Mesodermal cell (in vitro differentiated cells): ENCODE data around the gene GAMT.

Source experiments
- H3K27ac ChIP-seq: 2 replicates; pipeline ENCODE4 v1.7.0; 2013; ENCODE audit warnings: mild to moderate bottlenecking, low read depth, low read length, moderate library complexity; ENCODE audit not compliant: severe bottlenecking
- H3K36me3 ChIP-seq: 2 replicates; pipeline ENCODE4 v1.7.1; 2013; ENCODE audit warnings: mild to moderate bottlenecking, low read length, moderate library complexity; ENCODE audit not compliant: control insufficient read depth, insufficient read depth
- H3K4me1 ChIP-seq: one replicate; pipeline ENCODE4 v1.7.1; 2013; ENCODE audit warnings: mild to moderate bottlenecking, low read length; ENCODE audit not compliant: insufficient read depth, control insufficient read depth, poor library complexity, severe bottlenecking
- H3K4me3 ChIP-seq: 2 replicates; pipeline ENCODE4 v1.7.0; 2013; ENCODE audit warnings: low read length, control low read depth, mild to moderate bottlenecking; ENCODE audit not compliant: insufficient read depth, poor library complexity, severe bottlenecking; ENCODE audit errors: extremely low read depth
- H3K9me3 ChIP-seq: 2 replicates; pipeline ENCODE4 v1.7.1; 2013; ENCODE audit warnings: mild to moderate bottlenecking, low read length, moderate library complexity; ENCODE audit not compliant: control insufficient read depth
- WGBS, 2 experiments: methylation state at CpG; one replicate each; pipeline ENCODE4 v1.1.5; 2013; ENCODE audit warnings: missing lambda C conversion rate in 2 of 2; ENCODE audit not compliant: insufficient coverage in 2 of 2; 5-methylcytosine and 5-hydroxymethylcytosine counted together

Gene GAMT

DNA sequence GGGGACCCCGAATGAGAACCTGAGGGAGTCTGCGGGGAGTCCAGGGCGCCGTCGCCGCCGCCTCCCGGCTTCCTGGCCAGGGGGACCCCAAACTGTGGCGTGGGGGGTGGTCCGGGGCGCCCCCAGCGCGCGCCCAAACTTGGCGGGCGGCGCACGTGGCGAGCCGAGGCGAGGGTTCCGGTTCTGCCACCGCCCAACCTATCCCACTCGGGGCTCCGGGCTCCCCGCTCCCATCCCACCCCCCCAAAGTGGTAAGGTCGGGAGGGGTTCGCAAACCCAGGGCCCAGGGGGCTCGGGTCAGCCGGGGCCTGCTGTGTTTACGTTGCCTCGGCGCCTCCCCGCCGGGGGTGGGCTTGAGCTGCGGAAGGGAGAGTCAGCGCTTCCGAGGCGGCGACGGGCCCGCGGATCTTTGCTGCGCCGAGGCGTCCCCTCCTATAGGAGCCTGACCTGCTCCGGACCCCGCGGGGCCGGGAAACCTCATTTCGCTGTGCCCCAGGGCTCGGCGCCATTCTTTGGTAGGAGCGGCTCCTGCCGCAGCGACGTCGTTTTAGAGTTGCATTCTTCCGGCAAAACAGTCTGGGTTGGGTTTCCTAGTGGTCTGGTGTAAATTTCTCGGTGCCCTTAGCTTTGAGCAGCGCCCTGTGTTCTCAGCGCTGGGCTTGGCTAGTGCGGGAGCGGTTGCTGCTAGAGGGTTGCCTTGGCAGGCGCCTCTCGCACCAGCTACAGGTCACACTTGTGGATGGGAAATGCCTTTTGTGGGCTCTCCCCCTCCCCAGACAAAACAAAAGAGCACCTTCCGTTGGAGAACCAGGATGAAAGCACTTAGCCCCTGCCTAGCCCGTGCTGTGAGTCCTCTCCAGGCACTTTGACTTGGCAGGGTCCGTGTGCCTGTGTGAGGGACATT is 7.2 kb upstream of the GAMT start:
- WGBS, 2 experiments = 1 to 2% methylated on average over 49 to 53 of the region's 69 CpGs
- H3K27ac ChIP-seq = peak overlapping the region; percentile 72
- peaks cover 43% of the 10 kb centered on the region for H3K36me3 ChIP-seq

DNA sequence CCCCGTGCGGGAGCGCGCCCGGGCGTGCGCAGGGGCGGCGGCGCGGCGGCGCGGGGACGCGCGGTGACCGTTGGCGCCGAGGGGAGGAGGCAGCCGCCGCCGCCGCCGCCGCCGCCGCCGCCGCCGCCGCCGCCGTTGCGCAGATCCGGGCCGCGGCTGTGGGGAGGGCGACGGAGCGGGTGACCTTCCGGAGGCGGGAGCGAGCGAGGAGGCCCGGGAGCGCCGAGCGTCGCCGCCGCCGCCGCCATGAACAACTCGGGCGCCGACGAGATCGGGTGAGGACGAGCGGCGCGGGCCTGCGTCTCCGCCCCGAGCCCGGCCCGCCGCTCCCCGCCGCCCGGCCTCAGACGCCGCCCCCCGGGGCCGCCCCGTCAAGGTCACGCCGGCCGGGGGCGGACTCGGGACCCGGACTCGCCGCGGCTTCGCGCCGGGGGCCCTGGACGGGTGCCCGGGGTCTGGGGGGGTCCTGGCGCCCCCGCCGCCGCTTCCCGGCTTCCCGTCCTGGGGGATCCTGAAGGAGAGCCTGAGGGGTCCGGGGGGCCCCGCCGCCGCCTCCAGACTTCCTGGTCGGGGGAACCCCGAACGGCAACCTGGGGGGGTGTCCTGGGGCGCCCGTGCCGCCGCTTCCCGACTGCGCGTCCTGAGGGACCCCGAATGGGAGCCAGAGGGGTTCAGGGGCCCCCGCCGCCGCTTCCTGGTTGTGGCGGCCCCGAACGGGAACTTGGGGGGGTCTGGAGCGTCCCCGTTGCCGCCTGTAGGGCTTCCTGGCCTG is 6.4 kb upstream of the GAMT start, which contains the start of gene DAZAP1:
DAZAP1 (plus strand) TSS at position 59 of the 772 bp plus-strand sequence; CDS start at position 247, 188 bp downstream.
- peak within 1 kb of the TSS; percentile 72 for H3K27ac ChIP-seq
- peak within 1 kb of the TSS; percentile 99 for H3K4me3 ChIP-seq
- no peaks in the 10 kb centered on the region for H3K9me3 ChIP-seq
- peaks cover 35% of the 10 kb centered on the region for H3K36me3 ChIP-seq
- H3K4me1 ChIP-seq = peaks cover 24% of the 10 kb centered on the region
- WGBS, 2 experiments = 0% methylated on average over 31 to 66 of the region's 121 CpGs

More for the DNA sequence above, 7.2 kb upstream of the GAMT start:
- peaks cover 21% of the 10 kb centered on the region for H3K4me1 ChIP-seq
- peak overlapping the region; percentile 99 for H3K4me3 ChIP-seq
- no peaks in the 10 kb centered on the region for H3K9me3 ChIP-seq

GRCh38 chr19:1406774-1407527 is 5.6 kb upstream of the GAMT start:
- H3K4me1 ChIP-seq = peaks cover 25% of the 10 kb centered on the region

GRCh38 chr19:1402411-1403070 is 1.2 kb upstream of the GAMT start:
- peaks cover 13% of the 10 kb centered on the region for H3K36me3 ChIP-seq
- peaks cover 10% of the 10 kb centered on the region for H3K4me1 ChIP-seq
- no peak overlapping the region for H3K27ac ChIP-seq
- H3K4me3 ChIP-seq = peak overlapping the region; percentile 8
- no peaks in the 10 kb centered on the region for H3K9me3 ChIP-seq
- 89 to 92% methylated on average over 17 to 25 of the region's 25 CpGs for WGBS, 2 experiments

More at GRCh38 chr19:1406774-1407527, 5.6 kb upstream of the GAMT start:
- Histone ChIP-seq H3K27ac (peak overlapping the region; percentile 71), H3K9me3 (no peaks in the 10 kb centered on the region), H3K4me3 (peak overlapping the region; percentile 49), H3K36me3 (peaks cover 27% of the 10 kb centered on the region)
- 1% methylated on average over 53 to 72 of the region's 72 CpGs for WGBS, 2 experiments

DNA sequence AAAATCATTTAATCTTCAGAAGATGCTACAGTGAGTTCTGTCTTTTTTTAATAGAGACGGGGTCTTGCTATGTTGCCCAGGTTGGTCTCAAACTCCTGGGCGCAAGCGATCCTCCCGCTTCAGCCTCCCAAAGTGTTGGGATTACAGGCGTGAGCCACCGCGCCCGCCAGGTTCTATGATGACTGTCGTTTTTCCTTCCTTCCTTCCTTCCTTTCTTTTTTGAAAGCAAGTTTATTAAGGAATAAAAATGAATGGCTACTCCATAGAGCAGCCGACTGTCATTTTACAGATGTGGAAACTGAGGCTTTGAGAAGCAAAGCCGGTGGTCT is 511 bp upstream of the GAMT start:
- H3K4me1 ChIP-seq = peaks cover 10% of the 10 kb centered on the region
- peak overlapping the region; percentile 61 for H3K4me3 ChIP-seq
- 66 to 87% methylated on average over 3 to 10 of the region's 11 CpGs for WGBS, 2 experiments
- H3K27ac ChIP-seq = no peak overlapping the region
- no peaks in the 10 kb centered on the region for H3K9me3 ChIP-seq
- peaks cover 14% of the 10 kb centered on the region for H3K36me3 ChIP-seq

DNA sequence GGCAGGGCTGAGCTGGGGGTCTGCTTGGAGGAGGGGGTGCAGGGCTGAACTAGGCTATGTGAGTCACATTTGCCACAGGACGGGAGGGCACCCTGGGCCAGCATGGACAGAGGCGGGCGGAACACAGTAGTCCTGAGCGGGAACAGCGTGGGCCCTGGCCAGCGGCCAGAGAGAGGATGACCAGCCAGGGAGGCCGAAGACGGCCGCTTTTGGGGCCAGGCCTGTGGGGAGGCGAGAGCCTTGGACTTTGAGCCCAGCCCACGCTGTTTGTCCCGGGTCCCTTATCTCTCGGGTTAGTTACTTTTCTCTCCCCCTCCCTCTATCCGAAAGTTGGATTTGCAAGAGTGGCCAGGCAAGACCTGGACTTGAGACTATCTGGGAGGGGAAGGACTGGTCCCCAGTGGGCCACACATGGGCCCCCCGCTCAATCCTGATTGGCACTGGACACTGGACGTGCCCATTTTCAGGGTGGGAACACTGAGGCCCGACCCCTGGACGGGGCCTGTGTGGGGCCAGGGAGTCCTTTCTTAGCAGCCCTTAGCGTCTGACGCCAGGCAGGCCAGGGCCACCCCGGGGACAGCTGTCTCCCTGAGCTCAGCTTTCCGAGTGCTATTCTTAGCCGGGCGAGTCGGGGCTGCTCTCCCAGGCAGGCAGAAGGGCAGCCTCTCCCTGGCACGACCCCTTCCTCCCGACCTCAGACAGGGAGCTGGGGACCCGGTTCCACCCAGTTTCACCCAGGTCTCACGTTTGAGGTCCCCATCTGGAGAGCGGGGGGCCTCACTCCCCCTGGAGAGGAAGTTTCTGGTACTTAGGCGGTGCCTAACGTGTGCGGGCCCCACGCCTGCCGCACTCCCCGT is 833 bp downstream of the GAMT start:
- H3K4me1 ChIP-seq = peaks cover 10% of the 10 kb centered on the region
- WGBS, 2 experiments = 61 to 75% methylated on average over 18 to 30 of the region's 36 CpGs
- H3K4me3 ChIP-seq = peak overlapping the region; percentile 61
- H3K9me3 ChIP-seq = no peaks in the 10 kb centered on the region
- no peak overlapping the region for H3K27ac ChIP-seq
- H3K36me3 ChIP-seq = peaks cover 18% of the 10 kb centered on the region

DNA sequence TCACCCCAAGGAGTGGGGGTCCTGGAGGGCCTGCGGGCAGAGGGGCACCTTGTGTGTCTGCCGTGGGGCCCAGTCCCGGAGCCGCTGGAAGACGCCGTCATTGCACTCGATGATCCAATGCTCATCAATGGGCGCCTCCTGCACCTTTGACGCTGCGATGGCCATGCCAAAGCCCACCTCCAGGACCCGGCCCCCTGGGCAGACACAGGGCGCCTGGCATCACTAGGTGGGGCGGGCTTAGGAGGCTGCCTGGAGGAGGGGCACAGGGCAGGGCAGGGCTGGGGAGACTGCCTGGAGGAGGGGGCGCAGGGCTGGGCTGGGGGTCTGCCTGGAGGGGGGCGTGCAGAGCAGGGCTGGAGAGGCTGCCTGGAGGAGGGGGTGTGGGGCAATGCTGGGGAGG is 1.6 kb downstream of the GAMT start:
- H3K9me3 ChIP-seq = no peaks in the 10 kb centered on the region
- H3K4me1 ChIP-seq = peaks cover 10% of the 10 kb centered on the region
- WGBS, 2 experiments = 94 to 95% methylated on average over 13 of the region's 15 CpGs
- H3K36me3 ChIP-seq = peaks cover 18% of the 10 kb centered on the region
- no peak overlapping the region for H3K27ac ChIP-seq
- H3K4me3 ChIP-seq = no peak overlapping the region

DNA sequence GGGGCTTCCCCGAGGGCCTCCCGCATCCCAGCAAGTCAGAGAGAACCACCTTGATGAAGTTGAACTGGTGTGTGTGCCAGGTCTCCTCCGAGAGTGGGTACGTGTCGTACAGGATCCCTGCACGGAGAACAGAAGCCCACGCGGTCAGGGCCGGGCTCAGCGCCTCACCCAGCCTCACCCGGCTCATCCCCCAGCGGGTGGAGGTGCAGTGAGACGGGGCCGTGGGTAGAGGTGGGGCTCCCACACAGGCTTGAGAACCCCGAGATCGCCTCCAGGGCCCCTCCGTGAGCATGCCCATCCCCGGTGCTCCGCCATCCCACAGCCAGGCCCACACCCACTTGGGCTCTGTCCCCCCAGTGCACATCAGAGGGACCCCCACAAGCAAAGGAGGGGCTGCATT is 2.3 kb downstream of the GAMT start:
- H3K9me3 ChIP-seq = no peaks in the 10 kb centered on the region
- H3K36me3 ChIP-seq = peaks cover 18% of the 10 kb centered on the region
- H3K27ac ChIP-seq = no peak overlapping the region
- WGBS, 2 experiments = 96 to 97% methylated on average over 16 to 19 of the region's 19 CpGs
- peaks cover 10% of the 10 kb centered on the region for H3K4me1 ChIP-seq
- H3K4me3 ChIP-seq = no peak overlapping the region

GRCh38 chr19:1397838-1398237 is 3.5 kb downstream of the GAMT start:
- Histone ChIP-seq H3K27ac (no peak overlapping the region), H3K4me1 (peaks cover 9% of the 10 kb centered on the region), H3K36me3 (peaks cover 28% of the 10 kb centered on the region), H3K9me3 (no peaks in the 10 kb centered on the region), H3K4me3 (no peak overlapping the region)
- 97 to 100% methylated on average over 7 to 9 of the region's 9 CpGs for WGBS, 2 experiments
